Activated T-helper 9 cell treated with anti-CD3 and anti-CD28 coated beads, Interleukin-2, amount 50 U/mL, for 16 hours (primary cell): Measurements from ENCODE around the gene PYGB.
A peak's percentile ranks its signal among the peaks of the same experiment; 100 is the strongest.

Experiments used
- DNase-seq: peaks from one replicate; pipeline ENCODE4 v3.0.0-alpha.2; 2020; ENCODE audit warnings: low read depth

The PYGB gene

GRCh38 chr20:25216199-25216945 is 31.5 kb upstream of the PYGB start:
- no peak for DNase-seq

- DNase-seq = no peak
These were observed 30.4 kb upstream of the PYGB start for GRCh38 chr20:25217161-25218108.

DNA sequence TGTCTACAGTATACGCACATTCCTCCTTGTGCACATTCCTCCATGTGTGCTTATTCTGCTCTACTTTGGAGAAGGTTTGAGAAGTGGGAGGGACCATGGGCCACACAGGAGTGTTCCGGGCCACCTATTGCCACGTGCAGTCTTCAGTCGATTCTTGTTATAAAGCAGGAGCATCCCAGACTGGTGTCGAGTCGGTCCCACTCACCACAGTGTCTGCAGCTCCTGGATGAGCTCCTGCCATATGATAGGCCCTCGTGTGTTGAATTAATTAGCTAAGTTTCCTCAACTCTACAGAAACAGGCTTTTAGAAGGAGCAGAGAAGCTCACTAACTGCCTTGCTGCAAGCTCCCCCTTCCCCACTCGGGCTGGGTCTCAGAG is 29.8 kb upstream of the PYGB start:
- DNase-seq = no peak

- no peak for DNase-seq
These were observed 29.4 kb upstream of the PYGB start for GRCh38 chr20:25218492-25218891.

- DNase-seq = no peak
These were observed 28.5 kb upstream of the PYGB start for GRCh38 chr20:25219365-25219764.

- no peak for DNase-seq
These were observed 27.7 kb upstream of the PYGB start for GRCh38 chr20:25220021-25220730.

- no peak for DNase-seq
These were observed 26.9 kb upstream of the PYGB start for GRCh38 chr20:25220810-25221591.

DNA sequence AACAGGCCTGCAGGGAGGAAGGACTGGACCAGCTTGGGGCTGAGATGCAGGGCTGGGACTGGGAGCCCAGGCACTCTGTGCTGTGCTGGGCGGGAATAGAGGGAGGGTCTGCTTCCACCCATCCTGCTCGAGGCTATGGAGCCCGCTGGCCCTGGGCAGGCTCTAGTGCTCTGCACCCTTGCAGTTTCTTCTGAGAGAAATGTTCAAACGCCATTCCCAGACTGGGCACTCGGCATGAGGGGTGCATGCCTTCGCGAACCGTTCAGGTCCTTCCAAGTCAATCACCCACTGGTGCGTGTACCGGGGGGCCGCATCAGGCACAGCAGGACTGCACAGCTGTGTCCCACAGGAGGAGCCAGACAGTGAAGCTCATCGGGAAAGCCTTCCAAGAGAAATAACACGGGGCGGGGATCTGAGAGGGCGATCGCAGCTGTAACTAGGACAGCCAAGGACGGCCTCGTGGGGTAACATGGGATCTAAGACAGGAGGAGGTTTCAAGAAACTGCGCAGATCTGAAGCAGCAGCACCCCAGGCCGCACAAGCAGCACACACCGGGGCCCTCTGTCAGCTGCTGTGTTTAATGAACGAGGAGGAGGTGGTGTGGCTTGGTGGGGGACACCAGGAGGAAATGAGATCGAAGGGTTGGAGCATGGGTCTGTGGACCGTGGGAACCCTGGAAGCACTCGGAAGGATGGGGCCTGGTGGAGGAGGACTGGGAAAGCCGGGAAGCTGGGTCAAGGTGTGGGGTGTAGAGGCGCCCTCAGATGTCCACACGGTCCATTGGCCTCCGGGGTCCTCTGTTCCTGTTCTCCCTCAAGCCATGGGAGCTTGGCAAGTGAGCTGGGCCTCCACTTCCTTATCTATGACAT is 26.1 kb upstream of the PYGB start:
- DNase-seq = no peak

GRCh38 chr20:25222461-25223178 is 25.3 kb upstream of the PYGB start:
- no peak for DNase-seq

DNA sequence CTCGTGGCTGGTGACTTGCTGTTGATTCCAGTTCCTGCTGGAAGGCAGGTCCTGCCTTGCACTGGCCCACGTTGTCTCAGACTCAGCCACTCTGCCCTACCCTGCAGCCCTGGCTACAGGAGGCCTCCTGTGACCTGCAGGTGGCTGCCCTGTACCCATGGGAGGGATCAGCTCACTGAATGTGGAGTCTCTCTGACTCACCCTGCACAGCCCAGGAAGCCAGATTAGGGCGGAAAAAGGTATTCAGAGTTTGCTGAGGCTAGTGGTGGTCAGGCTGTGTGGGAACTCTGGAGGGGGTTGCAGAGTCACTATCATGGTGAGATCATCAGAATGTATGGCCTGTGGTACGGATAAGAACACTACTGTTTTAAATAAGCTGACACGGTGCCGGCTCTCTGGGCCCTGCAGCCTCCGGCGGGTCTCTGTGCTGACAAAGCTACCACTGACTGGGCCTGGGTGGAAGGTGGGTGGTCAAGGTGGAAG is 24.7 kb upstream of the PYGB start:
- peak; percentile 19 for DNase-seq

DNA sequence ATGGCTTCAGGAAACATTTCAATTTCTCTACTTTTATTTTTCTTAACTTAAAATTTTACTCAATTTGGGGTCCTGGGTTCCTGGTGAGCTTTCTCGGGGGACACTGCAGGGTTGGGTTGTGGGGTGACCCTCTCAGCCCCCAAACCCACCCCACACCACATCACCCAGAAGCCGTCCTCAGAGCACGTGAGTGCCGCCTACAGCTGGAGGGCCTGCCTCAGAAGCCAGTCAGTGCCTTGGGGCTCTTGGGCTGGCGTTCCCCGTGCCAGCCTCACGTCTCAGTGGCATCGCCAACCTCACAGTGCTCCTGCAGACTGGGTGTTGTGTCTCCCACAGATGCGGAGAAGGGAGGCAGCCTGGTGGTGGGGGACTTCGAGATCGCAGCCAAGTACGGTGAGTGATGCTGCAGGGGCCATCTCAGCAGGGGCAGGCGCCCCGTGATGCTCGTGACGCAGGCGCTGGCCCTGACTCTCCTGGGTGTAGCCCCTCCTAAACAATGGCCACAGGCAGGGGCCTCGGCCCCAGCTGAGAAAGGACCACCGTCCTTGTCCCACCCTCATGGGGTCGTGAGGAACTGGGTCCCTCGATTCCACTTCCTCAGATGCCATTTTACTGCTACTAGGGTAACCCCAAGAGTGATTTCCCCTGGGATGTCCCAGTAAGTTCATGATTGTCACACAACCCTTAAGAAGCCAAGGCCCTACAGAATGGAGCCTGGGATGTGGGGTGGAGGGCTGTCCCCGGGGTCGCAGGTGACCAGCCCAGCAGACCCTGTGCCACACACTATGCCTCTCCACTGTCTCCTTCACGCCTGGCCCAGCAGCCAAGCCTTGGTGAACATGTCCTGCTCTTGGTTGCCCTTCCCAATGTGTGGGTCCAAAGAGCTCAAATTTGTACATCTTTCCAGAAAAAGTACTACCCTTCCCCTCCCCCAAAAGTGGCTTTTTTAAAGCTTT is 23.8 kb upstream of the PYGB start:
- DNase-seq = no peak

- no peak for DNase-seq
These were observed 22.9 kb upstream of the PYGB start for GRCh38 chr20:25224941-25225340.

- no peak for DNase-seq
These were observed 22.0 kb upstream of the PYGB start for GRCh38 chr20:25225642-25226432.

DNA sequence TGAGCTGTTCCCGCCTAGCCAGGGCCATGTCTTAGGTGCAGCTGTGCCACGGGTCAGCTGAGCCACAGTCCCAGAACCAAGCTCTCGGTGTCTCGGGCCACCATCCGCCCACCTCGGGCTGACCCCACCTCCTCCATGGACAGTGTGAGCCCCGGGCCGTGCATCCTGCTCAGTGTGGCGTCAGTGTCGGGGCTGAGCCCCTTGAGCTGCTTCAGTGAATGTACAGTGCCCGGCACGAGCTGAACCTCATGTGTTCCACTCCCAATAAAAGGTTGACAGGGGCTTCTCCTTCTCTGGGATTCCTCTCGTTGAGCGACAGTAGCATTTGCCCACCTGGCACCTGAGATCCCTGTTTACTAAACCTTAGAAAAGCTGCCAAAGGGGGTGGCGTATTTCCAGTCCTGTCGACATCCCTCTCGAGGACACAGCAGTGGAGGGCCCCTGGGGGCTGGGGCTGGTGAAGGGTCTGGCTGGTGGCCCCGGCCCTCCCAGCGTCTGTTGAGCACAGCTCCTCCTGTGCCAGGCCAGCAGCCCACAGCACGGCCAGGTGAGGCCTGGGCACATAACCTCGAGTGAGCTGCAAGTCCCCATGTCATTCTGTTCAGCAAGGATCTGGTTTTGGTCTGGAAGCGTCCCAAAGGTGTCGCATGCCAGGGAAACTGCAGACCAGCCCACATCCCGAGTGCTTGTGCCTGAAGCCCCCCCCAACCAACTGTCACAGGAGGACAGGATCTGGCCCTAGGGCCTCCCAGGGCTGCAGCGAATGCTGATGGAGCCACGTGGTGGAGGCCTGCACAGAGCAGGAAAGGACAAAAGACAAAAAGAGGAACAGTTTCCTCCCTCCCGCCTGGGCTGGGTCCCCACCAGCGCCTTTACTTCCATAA is 21.2 kb upstream of the PYGB start:
- DNase-seq = no peak

- no peak for DNase-seq
These were observed 20.5 kb upstream of the PYGB start for GRCh38 chr20:25227317-25227831.

DNA sequence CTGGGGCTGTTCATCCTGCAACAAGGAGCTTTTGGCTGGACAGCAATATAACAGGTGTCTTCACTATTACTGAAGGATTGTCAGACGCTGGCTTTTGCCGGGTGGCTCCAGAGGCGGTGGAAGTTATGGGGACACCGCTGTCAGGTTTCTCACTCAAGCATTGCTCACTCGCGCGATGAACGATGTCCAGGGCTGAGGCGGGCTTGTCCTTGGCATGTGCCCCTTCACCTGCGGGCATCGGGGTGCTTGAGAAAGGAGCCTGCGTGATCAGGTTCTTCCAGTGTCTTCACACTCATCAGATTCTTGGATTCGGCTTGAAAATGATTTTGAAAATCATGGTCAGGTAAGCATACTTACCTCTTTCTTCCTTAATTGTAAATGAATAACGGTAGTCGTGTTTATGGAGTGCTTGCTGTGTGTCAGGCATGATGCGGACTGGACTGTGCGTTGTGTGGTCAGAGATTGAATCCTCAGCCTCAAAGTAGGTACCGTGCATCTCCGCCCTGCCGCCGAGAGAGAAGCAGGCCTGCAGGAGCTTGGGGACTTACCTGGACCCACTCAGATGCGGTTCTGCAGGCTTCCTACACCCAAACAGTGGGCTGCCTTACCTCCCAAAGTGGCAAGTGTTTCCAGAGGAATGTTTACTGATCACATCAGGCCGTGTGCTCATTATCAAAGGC is 18.3 kb upstream of the PYGB start:
- no peak for DNase-seq
